ENCODE data around the gene TSSK6.

DNA sequence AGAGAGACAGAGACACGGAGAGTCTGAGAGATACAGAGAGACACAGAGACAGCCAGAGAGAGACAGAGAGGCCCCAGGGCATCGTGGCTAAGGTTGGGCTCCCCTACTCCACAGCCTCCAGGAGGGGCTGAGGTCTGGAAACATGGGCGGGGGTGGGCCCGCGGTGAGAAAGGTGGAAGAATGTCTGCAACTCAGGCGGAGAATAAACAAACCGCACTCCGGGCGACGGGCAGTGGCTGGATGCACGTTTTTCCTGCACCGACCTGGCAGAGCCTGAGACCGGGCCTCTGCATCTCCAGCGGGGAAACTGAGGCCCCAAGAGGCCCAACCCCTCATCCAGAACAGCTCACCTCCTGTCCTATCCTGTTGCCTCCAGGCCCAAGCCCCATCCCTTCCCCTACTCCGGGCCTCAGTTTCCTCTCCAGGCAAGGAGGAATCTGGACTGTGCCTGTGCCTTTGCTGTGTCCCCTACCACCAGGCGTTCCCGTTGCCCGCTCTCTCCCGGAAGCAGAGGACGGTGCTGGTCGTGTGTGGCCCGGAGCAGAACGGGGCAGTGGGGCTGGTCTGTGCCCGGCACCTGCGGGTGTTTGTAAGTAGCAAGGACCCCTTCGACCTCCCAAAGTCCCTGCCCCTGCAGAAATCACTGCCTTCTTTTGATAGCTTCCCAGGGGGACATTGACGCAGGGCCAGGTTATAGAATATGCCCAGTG, 19.4 kb upstream of the TSSK6 start:
- TF ChIP-seq, protein P1, sequence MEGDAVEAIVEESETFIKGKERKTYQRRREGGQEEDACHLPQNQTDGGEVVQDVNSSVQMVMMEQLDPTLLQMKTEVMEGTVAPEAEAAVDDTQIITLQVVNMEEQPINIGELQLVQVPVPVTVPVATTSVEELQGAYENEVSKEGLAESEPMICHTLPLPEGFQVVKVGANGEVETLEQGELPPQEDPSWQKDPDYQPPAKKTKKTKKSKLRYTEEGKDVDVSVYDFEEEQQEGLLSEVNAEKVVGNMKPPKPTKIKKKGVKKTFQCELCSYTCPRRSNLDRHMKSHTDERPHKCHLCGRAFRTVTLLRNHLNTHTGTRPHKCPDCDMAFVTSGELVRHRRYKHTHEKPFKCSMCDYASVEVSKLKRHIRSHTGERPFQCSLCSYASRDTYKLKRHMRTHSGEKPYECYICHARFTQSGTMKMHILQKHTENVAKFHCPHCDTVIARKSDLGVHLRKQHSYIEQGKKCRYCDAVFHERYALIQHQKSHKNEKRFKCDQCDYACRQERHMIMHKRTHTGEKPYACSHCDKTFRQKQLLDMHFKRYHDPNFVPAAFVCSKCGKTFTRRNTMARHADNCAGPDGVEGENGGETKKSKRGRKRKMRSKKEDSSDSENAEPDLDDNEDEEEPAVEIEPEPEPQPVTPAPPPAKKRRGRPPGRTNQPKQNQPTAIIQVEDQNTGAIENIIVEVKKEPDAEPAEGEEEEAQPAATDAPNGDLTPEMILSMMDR (IDR thresholded peaks at IDR 0.05; ENCODE audit: low read depth, low read length, missing input control), result no peak
- TF ChIP-seq HNF4A (conservative IDR thresholded peaks at IDR 0.05), result no peak
- no peak for TF ChIP-seq YY1 (IDR thresholded peaks at IDR 0.05)
- no peak for TF ChIP-seq HNF4G (IDR thresholded peaks at IDR 0.05)
- no peak for TF ChIP-seq RAD21 (IDR thresholded peaks at IDR 0.05)
- TF ChIP-seq, protein P2, sequence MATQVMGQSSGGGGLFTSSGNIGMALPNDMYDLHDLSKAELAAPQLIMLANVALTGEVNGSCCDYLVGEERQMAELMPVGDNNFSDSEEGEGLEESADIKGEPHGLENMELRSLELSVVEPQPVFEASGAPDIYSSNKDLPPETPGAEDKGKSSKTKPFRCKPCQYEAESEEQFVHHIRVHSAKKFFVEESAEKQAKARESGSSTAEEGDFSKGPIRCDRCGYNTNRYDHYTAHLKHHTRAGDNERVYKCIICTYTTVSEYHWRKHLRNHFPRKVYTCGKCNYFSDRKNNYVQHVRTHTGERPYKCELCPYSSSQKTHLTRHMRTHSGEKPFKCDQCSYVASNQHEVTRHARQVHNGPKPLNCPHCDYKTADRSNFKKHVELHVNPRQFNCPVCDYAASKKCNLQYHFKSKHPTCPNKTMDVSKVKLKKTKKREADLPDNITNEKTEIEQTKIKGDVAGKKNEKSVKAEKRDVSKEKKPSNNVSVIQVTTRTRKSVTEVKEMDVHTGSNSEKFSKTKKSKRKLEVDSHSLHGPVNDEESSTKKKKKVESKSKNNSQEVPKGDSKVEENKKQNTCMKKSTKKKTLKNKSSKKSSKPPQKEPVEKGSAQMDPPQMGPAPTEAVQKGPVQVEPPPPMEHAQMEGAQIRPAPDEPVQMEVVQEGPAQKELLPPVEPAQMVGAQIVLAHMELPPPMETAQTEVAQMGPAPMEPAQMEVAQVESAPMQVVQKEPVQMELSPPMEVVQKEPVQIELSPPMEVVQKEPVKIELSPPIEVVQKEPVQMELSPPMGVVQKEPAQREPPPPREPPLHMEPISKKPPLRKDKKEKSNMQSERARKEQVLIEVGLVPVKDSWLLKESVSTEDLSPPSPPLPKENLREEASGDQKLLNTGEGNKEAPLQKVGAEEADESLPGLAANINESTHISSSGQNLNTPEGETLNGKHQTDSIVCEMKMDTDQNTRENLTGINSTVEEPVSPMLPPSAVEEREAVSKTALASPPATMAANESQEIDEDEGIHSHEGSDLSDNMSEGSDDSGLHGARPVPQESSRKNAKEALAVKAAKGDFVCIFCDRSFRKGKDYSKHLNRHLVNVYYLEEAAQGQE (IDR thresholded peaks at IDR 0.05), result no peak
- TF ChIP-seq EGR1 (IDR thresholded peaks at IDR 0.05; ENCODE audit: low read depth in 2 of 2), result no peak
- no peak for TF ChIP-seq TAF1 (conservative IDR thresholded peaks at IDR 0.05)
- TF ChIP-seq, protein P3, sequence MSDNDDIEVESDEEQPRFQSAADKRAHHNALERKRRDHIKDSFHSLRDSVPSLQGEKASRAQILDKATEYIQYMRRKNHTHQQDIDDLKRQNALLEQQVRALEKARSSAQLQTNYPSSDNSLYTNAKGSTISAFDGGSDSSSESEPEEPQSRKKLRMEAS (IDR thresholded peaks at IDR 0.05), result no peak
- TF ChIP-seq SP1 (IDR thresholded peaks at IDR 0.05), result no peak
- TF ChIP-seq GABPA (IDR thresholded peaks at IDR 0.05 in 1 of 2, conservative IDR thresholded peaks at IDR 0.05 in 1 of 2), result no peak

Data from liver (tissue), 3 donors.